SKM-1 (cell line): Measurements from ENCODE around the gene ABTB2.

Experiments
- DNase-seq: peaks from one replicate; lab custom pipeline; 2025; ENCODE audit not compliant: unreplicated experiment; lab: John Stamatoyannopoulos, UW

Gene ABTB2

DNA sequence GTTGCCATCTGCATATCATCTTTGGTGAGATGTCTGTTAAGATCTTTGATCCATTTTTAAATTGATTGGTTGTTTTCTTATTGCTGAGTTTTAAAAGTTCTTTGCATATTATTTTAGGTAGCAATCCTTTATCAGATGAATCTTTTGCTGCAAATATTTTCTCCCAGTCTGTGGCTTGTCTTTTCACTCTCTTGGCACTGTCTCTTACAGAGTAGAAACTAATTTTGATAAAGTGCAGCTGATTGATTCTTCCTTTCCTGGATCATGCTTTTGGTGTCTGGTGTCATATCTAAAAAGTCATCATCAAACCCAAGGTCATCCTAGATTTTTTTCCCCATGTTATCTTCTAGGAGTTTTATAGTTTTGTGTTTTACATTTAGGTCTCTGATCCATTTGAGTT, 139.7 kb downstream of the ABTB2 start:
- no peak for DNase-seq

DNA sequence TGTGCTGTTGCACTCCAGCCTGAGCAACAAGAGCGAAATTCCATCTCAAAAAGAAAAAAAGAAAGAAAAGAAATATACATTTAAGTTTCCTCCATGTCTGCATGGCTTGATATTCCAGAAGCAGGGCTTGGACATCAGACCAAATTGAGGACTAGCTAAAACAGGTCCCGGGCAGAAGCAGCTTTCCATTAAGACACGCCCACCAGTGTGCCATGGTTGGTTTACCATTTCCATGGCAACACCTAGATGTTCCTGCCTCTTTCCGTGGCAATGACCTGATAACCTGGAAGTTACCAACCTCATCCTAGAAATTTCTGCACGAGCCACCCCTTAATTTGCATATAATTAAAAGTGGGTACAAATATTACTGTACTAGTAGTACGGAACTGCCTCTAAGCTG, 141.1 kb downstream of the ABTB2 start:
- no peak for DNase-seq

DNA sequence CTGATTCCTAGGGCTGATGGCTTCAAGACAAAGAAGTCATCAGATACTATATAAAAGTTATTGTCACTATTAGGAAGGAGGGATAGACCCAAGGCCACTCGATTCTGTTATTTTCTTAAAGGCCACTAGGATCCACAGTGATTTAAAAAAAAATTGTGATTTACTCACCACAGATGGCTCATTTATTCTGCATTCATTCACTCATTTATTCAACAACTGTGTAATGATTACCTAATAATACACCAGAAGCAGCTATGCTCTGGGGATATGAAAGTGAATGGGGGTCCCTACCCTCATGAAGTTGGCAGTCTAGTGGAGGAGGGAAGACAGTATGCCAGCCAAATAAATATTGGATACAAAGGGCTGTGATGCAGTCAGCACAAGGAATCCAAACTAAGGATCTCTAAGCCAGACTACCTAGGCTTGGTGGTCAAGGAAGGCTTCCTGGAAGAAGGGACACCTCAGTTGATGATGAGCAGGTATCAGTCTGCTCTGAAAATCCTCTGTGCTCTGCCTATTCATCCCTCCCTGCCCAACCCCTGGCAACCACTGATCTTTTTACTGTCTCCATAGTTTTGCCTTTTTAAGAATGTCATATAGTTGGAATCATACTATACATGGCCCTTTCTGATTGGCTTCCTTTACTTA, 141.9 kb downstream of the ABTB2 start:
- DNase-seq = no peak

DNA sequence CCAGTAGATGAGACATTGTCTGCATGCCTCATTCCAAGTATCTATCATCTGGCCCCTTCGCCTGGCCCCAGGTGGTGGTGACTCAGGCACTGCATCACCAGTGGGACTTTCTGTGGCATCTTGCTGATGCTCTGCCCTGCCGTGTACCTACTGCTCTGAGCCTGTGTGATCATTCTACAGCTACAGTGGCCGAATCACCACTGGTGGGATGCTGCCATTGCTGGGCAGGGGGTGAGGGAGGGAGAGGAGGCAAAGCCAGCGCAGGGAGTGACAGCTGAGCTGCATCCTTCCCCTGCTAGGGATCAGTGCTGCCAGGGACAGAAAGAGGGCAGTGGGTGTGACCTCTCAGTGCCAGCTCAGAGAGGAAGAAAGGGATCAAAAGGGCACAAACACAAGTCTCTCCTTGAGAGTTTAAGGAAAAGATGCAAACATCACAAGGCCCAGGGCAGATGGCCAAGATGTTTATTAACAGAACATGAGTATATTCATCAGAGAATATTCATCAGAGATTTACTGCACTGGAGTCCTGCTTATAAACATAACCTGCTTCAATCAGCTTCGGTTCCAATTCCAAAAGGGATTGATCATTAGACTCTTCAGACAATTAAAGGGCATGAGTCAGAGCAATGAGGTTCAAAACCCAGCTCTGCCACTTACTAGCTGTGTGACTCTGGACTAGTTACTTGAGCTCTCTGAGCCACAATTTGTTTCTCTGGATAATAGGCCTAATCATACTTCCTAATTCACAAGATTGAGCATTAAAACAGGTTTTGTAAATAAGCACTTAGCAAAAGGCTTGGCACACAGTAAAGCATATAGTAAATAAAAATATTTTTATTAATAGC, 142.6 kb downstream of the ABTB2 start:
- DNase-seq = no peak

DNA sequence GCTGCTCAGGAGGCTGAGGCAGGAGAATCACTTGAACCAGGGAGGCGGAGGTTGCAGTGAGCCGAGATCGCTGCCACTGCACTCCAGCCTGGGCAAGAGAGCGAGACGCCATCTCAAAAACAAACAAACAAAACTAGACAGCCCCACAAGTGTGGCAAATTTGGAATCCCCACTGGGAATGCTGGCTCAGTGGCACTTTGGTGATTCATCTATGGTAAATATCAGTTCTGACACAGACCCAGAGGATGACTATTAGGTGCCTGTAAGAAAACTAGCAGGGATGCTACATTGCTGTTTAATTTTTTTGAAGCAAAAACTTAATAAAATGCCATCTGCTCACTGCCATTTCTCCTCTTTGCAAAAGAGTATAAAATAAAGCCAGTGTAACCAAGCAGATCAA, 144.4 kb downstream of the ABTB2 start:
- no peak for DNase-seq

DNA sequence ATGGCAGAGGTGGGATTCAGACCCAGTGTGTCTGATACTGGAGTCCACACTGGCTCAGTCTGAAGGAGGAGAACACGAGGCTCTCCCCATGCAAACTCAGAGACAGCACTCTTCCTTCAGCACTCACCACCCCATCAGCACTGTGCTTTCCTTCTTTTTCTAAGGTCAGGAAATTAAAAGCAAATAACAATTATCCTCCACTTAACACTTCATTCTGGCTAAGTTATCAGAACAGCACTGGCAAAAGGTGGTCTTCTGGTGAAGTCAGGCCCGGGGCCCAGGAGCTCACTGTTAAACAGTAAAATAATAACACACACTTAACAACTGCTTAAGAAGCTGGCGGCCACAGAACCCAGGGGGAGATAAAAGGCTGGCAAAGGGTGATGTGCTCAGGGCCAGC, 145.2 kb downstream of the ABTB2 start:
- no peak for DNase-seq

DNA sequence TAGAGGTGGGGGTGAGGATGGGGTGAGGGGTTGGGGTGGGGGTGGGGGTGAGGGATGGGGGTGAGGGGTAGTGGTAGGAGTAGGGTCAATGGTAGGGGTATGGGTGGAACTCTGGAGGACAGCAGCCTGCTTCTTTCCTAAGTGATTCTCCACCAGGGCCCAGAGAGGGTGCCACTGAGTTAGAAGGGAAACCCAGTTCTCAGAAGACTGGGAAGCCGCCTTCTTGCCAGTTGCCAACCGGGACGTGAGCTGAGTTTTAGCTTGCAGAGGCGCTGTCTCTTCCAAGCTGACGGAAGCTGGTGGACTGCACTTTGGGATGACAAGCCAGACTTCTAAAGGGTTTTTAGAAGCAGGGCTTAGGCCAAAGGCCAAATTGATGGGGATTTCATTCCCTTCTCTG, 148.0 kb downstream of the ABTB2 start:
- DNase-seq = no peak

DNA sequence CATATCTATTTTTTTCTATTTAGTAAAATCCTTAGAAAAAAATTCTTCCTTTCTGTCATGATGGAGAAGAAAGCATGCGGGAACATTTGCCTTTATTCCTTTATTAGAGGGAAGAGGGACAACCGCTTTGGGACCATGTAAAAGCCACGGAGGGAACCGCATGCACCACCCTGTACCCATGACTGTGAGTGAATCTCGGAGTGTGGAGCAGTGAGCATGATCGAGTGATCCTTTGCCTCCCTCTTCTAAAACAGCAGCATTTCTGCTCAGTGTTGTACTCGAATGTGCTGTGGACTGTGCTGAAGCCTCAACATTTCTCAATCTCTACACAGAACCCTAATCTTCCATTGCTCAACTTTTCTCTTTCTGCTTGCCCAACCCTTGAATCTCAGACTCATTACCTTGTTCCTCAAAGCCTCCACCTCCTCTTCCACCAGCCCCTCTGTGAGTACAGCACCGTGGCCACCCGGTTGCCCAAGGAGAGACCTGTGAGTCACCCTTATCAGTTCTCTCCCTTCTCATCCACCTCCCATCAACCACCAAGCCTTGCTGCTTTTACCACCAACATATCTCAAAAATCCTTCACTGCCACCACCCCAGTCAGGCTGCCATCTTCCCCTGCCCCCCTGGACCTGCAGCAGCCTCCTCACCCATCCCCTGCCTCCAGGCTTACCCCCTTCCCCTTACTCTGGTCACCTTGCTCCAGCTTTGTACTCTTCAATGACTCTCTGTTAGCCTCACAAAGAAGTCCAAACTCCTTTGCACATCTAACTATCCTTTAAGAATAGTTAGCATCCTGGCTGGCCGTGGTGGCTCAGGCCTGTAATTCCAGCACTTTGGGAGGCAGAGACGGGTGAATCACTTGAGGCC, 149.3 kb downstream of the ABTB2 start:
- peak; percentile 98 for DNase-seq

DNA sequence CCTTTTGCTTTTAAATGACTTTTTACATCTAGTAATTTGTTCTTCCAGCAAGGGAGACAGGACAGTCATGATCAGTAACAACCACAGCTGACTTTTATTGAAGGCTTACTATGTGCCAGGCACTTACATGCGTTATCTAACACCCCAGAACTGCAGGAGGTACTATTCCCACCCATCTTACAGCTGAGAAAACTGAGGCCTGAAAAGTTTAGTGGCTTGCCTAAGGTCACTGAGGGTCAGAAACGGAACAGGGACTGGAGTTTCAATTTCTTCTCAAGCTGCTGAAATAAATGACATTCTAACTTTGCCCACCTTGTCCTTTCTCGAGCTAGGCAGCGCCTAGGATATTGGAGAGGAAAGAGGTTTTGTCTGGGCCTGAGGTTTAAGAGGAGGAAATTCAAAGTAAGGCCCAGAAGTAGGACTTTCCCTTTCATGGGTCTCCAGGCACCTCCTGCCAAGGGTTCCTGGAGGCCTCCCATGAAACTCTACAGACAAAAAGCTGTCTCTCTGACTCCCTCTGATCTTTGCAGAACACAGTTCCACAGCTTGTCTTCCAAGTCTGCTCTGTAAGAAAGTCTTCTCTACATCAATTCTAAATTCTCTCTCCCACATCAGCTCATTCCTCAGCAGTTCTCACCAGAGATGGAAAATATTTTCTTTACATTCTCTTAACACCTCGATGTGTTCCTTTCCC, 150.2 kb downstream of the ABTB2 start:
- no peak for DNase-seq

DNA sequence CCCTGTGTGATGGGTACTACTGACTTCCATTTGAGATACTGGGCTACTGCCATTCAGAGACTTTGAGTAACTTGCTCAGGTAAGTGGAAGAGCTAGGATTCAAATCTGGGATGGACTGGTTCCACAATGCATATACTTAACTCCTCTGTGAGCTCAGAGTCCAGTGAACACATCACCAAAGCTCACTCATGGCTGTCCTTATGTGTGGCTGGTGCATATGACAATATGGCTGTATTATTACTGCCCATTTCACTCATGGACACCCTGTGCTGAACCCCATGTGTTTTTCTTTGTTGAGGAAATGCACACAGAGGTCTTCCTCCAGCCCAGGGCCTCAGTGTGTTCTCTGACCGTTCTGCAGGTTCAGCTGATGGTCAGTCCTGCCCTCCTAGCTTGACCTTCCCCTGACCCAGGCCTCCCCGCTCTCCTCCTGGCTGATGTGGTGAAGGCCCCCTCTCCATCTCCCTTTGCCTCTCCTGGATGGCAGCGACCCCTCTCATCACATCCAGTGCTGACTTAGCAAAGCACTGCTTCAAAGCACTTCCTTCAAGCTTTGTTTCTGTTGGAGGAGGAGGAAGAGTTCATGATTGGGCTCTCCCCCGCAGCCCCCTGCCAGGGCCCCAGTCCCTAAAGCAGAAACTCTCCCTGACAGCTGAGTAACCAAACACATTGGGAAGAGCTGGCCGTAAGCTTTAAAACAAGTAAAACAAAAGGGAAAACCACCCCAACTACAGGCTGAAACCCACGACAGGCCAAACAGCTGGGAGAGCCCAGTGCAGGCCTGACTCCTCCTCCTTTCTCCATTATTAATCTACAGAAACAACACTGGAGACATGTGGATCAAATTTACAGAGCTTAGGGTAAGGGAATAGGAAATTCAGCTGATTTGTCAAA, 151.2 kb downstream of the ABTB2 start:
- no peak for DNase-seq

DNA sequence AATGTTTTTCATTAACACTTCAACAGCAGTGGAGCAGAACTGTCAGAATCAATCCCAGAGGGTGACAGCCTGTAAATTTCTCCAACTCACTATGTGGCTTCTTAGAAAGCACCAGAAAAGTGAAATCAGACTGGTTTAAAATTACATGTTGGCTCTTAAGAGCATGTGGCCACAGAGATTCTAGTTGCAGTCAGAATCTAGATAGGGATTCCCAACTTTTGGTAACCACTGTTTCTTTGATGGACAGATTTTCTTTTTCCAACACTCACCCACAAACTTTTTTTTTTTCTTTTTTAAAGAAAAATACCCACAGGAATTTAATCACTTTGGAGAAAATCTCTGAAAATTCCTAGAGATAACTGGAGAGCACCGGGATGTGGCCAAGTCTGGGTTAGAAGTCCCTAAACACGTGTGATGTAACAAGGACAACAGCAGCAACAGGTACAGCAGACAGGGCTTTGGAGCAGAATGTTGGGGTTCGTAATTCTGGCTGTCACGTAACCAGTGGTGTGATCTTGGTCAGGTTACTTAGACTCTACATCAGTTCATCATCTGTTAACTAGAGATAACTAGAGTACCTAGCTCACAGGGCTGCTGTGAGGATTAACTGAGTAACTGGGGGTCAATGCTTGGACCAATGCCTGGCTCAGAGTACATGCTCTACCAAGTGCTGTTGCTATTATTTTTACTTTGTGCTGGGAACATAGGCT, 152.3 kb downstream of the ABTB2 start:
- no peak for DNase-seq

DNA sequence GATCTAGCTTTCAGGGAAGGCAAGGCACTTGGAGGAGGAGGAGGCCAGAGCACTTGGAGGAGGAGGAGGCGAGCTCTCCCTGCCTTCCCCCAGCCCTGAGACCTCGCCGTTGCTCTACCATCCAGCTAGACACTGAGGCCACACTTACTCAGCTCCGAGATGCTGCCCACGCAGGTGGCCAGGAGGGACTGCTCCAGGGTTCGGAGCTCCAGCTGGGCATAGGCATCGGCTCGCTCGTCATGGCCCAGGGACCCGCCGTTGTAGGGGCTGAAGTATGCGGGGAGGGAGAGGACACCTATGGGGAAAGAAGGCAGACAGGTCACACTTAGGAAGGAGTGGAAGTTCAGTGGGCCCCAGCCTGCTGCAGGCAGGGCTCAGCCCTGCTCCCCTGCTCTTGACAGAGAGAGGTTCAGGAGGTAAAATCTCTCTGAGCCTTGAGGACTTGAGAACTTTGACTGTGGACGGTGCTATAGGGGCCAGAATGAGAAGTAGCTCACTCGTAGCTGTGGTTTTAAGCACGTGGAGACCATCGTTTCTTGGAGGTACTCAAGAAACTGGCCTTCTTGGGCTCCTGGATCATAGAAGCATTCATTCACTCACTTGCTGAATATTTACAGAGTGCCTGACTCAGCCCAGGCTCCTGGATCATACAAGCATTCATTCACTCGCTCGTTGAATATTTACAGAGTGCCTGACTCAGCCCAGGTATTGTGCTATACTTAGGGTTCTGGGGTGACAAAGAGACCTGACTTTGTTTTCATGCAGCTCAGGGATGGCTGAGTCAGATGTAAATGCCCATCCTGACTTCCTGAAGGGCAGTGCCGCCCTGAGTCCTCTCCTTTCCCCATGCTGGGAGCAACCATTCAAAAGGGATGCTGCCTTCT, 153.2 kb downstream of the ABTB2 start:
- DNase-seq = no peak

DNA sequence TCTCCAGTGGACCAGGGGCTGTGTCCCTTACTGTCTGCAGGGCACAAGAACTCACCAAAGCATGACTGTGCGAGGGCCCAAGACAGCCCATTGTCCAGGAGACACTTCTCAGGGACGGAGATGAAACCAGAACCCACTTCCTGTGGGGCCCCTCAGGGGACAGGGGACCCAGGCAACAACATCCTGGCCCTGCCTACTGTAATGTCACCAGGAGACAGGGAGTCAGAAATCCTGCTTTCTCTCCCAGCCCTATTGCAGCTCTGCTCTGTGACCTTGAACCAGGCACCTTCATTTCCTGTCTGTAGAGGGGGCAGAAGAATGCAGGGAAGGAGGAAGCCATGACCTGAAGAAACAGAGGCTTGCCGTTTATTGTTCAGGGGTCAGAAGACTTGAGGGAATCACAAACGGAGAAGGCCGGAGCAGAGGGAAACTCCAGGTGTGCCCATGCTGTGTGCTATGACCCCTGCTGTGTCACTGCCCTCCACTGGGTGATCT, 154.4 kb downstream of the ABTB2 start:
- no peak for DNase-seq

DNA sequence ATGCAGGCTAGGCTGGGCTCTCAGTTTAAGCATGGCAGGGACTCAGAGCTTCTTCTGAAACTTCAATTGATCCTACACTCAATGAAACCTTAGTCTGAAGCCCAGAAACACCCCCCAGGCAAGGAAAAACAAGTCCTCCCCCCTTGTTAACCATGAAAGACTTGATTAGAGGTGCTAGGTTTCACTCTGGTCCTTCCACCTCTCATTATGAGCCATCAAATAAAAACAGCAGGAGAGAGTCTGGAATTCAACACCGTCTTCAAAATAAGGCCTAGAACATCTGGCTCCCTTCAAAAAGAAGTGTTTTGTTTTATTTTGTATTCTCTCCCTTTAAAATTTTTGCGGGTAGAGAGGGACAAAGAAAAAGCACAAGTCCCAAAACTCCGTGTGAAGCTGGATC, 156.7 kb downstream of the ABTB2 start:
- DNase-seq = no peak

DNA sequence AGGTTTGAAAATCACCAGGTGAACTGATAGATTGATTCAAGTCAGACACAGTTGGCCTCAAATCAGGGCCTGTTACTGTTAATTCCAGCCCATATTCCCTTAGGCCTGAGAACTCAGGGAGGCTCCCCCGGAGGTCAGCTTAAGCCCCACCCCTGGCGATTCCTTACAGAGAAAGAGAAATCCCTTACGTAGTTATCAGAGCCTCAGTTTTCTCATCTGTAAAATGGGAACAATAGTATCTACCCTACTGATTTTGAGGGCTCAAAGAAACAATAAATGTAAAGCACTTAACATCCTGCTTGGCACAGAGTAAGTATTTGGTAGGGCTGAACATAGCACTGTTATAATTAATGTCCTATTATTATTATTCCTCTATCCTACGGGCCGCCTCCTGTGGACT, 158.3 kb downstream of the ABTB2 start:
- no peak for DNase-seq

DNA sequence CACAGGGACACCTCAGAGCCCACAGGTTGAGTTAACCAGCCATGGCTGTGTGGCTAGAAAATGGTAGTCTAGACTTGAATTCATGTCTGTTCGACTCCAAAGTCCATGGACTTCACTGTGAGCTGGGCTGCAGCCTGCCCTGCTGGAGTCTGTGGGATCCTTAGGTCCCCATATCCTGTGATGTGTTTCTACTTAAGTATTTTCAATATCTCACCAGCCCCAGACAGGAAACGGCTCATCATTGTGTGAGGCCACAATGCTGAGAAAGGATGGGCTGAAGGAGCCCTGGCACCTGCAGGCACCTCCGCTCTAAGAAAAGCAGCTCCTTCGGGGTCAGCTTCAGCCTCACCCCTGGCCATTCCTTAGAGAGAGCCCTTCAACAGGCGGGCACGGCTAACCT, 159.3 kb downstream of the ABTB2 start:
- DNase-seq = no peak

DNA sequence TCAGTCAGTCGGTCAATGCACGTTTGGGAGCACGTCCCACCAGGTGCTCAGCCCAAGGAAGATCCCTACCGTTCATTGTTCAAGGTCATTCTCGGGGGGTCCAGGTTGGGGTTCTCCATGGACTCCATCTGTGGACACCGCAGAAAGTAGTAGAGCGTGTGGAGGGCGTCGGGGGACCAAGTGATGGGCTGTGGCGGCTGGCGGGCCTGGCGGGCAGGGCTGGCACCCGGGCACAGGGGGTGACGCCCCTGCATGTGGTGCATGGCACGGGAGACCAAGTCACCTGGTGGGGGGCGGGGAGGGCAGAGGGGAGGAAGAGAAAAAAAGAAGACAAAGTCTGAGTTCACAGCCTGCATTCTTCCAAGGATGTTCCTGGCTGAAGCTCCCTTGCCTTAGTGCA, 160.6 kb downstream of the ABTB2 start:
- DNase-seq = no peak

DNA sequence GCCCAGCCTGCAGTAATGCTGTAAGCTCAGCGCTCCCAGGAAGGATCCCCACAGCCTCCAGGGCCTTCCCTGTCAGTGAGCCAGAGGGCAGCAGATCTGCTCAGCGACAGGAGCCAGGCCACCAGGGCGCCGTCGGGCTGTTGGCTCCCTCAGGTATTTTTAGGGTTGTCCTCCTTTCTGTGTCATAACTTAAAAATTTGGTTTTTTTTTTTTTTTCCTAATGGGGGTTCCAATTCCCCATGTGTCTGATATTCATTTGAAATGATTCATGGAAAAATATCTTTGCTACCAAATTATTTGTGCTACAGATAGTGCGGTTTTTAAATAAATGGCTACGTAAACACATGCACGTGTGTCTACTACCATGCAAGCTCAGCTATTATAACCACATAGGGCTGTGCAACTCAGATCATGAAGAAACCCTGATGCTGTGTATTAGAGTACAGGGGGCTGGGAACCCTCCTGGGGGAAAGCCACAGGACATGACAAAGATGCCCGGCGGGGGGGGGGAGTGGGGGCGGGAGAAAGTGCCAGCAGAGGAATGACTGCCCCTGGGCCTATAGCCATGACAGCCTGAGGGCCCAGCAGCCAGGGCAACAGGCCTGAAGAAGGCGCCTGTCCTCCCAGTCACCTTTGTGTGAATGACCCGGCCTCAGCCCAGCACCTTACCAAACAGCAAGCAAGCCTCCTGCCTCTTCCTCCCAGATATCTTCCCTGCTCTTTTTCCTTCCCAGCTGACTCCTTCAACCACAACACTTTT, 163.1 kb downstream of the ABTB2 start:
- DNase-seq = no peak
